SU-DHL-6 (cell line): ENCODE results near the gene CEP78.

Experiments used
- H2AFZ ChIP-seq: fragments of 200-600 bp; sonication (generic); 2 replicates; pipeline ENCODE4 v1.6.1; 2014; ENCODE audit warnings: low read depth, mild to moderate bottlenecking, moderate library complexity, mixed read lengths, antibody characterized with exemption, low read length; ENCODE audit not compliant: severe bottlenecking
- H3F3A ChIP-seq: fragments of 200-600 bp; shearing (Covaris generic); 2 replicates; pipeline ENCODE4 v1.6.0; 2016; ENCODE audit warnings: antibody characterized with exemption, mild to moderate bottlenecking; ENCODE audit not compliant: insufficient read depth
- H3K27ac ChIP-seq: fragments of 200-600 bp; sonication (generic); 2 replicates; pipeline ENCODE4 v1.5.1; 2016; ENCODE audit warnings: low read depth, mild to moderate bottlenecking, low read length, moderate library complexity, mixed read lengths
- H3K27me3 ChIP-seq: fragments of 200-600 bp; sonication (generic), shearing (Covaris generic); 2 replicates; pipeline ENCODE4 v1.6.0; 2014; ENCODE audit warnings: mild to moderate bottlenecking, low read length
- H3K36me3 ChIP-seq: fragments of 200-600 bp; sonication (generic); 2 replicates; pipeline ENCODE4 v1.6.1; 2014; ENCODE audit warnings: mild to moderate bottlenecking, low read length, mixed read lengths
- H3K4me2 ChIP-seq: fragments of 300-600, 200-600 bp; shearing (Covaris generic), sonication (generic); 2 replicates; pipeline ENCODE4 v1.6.0; 2014; ENCODE audit warnings: low read length, low read depth, mild to moderate bottlenecking; ENCODE audit not compliant: poor library complexity, severe bottlenecking
- H3K4me3 ChIP-seq: fragments of 200-600 bp; sonication (generic); 2 replicates; pipeline ENCODE4 v1.5.1; 2014; ENCODE audit warnings: antibody characterized with exemption, low read length, mild to moderate bottlenecking, mixed read lengths; ENCODE audit not compliant: insufficient read depth, poor library complexity, severe bottlenecking
- H3K79me2 ChIP-seq: fragments of 200-600 bp; sonication (generic); 2 replicates; pipeline ENCODE4 v1.6.1; 2014; ENCODE audit warnings: mild to moderate bottlenecking, low read length, moderate library complexity; ENCODE audit not compliant: insufficient read depth
- H3K9ac ChIP-seq: fragments of 200-600 bp; sonication (generic); 2 replicates; pipeline ENCODE4 v1.7.0; 2014; ENCODE audit warnings: mild to moderate bottlenecking, low read length
- H3K9me2 ChIP-seq: fragments of 200-600 bp; sonication (generic); replicated peaks from 2 replicates; pipeline ENCODE4 v1.6.1; 2014; ENCODE audit warnings: low read length; ENCODE audit not compliant: insufficient read depth
- H3K9me3 ChIP-seq: fragments of 200-600 bp; sonication (generic); 2 replicates; pipeline ENCODE4 v1.6.1; 2014; ENCODE audit warnings: low read length, mixed read lengths; ENCODE audit not compliant: insufficient read depth
- H4K20me1 ChIP-seq: fragments of 200-600 bp; sonication (generic); 2 replicates; pipeline ENCODE4 v1.6.1; 2014; ENCODE audit warnings: low read depth, mild to moderate bottlenecking, antibody characterized with exemption, low read length, moderate library complexity, mixed read lengths
- EZH2phosphoT487 ChIP-seq: fragments of 200-600 bp; sonication (generic), shearing (Covaris generic); conservative IDR thresholded peaks from 2 replicates; pipeline ENCODE4 v1.6.1; 2018; ENCODE audit warnings: mild to moderate bottlenecking, antibody characterized with exemption, low read length, moderate library complexity, mixed read lengths
- TF ChIP-seq, protein P1 (sequence below): fragments of 200-600 bp; sonication (generic); IDR thresholded peaks from one replicate; pipeline ENCODE4 v1.5.1; 2017; ENCODE audit warnings: antibody characterized with exemption, mild to moderate bottlenecking, low read length, moderate library complexity; ENCODE audit not compliant: insufficient read depth, poor library complexity, severe bottlenecking

Gene CEP78

DNA sequence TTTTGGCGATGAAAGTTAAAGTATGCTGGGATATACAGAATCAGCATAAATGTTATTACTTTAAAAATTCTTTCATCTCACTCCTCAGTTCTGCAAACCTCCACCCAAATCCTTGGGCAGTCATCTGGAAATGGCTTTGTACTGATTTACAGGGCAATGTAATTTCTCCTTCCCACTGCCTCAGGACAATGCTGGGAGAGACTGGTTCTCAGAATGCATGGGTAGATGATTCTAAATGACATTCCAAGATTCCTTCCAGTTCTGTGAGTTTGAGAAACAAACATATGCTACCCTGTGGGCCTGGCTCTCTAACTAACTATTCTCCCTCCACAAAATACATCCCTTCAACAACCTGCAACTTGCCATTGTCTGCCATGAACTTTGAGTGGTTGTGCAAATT lies 53.6 kb downstream of the CEP78 start:
- Histone ChIP-seq H3F3A (no peaks in the 10 kb centered on the region), H3K27me3 (no peaks in the 10 kb centered on the region), H3K36me3 (no peaks in the 10 kb centered on the region), H3K9me3 (no peaks in the 10 kb centered on the region), H2AFZ (no peak overlapping the region), H3K79me2 (no peaks in the 10 kb centered on the region), H4K20me1 (no peaks in the 10 kb centered on the region), H3K4me3 (no peak overlapping the region), H3K27ac (no peak overlapping the region), H3K9me2 (no peaks in the 10 kb centered on the region), H3K9ac (no peak overlapping the region), H3K4me2 (no peak overlapping the region)
- TF ChIP-seq EZH2phosphoT487, result no peak
- TF ChIP-seq, protein P1, sequence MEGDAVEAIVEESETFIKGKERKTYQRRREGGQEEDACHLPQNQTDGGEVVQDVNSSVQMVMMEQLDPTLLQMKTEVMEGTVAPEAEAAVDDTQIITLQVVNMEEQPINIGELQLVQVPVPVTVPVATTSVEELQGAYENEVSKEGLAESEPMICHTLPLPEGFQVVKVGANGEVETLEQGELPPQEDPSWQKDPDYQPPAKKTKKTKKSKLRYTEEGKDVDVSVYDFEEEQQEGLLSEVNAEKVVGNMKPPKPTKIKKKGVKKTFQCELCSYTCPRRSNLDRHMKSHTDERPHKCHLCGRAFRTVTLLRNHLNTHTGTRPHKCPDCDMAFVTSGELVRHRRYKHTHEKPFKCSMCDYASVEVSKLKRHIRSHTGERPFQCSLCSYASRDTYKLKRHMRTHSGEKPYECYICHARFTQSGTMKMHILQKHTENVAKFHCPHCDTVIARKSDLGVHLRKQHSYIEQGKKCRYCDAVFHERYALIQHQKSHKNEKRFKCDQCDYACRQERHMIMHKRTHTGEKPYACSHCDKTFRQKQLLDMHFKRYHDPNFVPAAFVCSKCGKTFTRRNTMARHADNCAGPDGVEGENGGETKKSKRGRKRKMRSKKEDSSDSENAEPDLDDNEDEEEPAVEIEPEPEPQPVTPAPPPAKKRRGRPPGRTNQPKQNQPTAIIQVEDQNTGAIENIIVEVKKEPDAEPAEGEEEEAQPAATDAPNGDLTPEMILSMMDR, result no peak

DNA sequence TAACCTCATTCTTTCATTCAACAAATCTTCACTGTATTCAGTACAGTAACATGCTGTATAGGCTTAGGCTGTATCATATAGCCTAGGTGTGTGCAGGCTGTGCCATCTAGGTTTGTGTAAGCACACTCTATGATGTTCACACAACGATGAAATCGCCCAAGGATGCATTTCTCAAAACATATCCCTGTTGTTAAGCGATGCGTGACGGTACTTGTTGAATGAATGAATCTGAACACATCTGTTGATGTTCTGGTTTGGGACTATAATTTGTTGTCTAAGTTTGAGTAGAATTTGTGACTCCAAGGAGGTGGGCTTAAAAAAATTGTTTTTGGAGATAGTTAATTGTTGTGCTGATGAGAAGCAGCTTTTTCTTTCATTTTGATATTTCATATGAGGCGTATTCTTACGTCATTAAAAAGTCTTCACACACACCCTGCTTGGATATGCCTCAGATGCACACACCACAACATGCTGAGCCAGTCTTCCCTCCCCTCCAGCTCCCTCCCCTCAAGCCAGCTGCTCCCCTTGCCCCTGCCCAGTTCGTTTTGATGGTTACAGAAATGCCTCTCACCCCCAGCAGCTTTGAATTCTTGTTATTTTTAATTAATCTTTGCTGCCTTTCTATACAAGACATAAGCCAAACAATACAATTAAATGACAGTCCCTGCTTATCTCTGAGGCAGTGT lies 55.5 kb downstream of the CEP78 start:
- H3K9me2 ChIP-seq, result no peaks in the 10 kb centered on the region
- no peaks in the 10 kb centered on the region for H3K9me3 ChIP-seq
- H2AFZ ChIP-seq, result no peak overlapping the region
- no peak overlapping the region for H3K27ac ChIP-seq
- no peaks in the 10 kb centered on the region for H3K27me3 ChIP-seq
- H4K20me1 ChIP-seq, result no peaks in the 10 kb centered on the region
- no peaks in the 10 kb centered on the region for H3K79me2 ChIP-seq
- no peak for TF ChIP-seq EZH2phosphoT487
- TF ChIP-seq, protein P1, result no peak
- no peaks in the 10 kb centered on the region for H3K36me3 ChIP-seq
- no peak overlapping the region for H3K4me3 ChIP-seq
- H3F3A ChIP-seq, result no peaks in the 10 kb centered on the region; the same call in 1 of the 2 replicates
- no peak overlapping the region for H3K4me2 ChIP-seq
- no peak overlapping the region for H3K9ac ChIP-seq

DNA sequence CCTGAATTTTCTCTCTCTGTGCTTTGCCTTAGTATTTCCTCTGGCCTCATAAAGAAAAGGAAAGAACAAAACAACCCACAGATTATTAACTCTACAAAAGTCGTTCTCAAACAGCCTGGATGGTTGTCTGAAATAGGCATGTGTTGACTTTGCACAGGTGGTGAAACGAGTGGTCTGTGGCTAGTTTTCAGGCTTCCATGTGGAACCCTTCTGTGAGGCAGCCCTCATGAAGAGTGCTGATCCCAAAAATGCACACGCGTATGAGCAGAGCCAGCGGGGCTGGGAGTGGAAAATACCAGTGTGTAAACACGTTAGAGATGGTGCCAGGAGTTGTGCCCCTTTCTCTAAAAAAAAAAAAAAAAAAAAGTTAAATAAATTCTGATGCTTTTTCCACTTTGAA lies 56.2 kb downstream of the CEP78 start:
- Histone ChIP-seq H3K9me2 (no peaks in the 10 kb centered on the region), H3K79me2 (no peaks in the 10 kb centered on the region), H3K9ac (no peak overlapping the region), H3K4me3 (no peak overlapping the region), H3K27ac (no peak overlapping the region), H3K9me3 (no peaks in the 10 kb centered on the region), H4K20me1 (no peaks in the 10 kb centered on the region), H3F3A (no peaks in the 10 kb centered on the region; the same call in 1 of the 2 replicates), H3K36me3 (no peaks in the 10 kb centered on the region), H3K4me2 (no peak overlapping the region), H3K27me3 (no peaks in the 10 kb centered on the region), H2AFZ (no peak overlapping the region)
- TF ChIP-seq, protein P1, result no peak
- TF ChIP-seq EZH2phosphoT487, result no peak
